Bone marrow (tissue), 2 donors: Measurements from ENCODE around the gene SLC41A3.
"Not testable (repeated sequence)": the region's sequence is repeated elsewhere in the genome, so short reads cannot be mapped to it uniquely, and the experiment has no call there.

Source experiments
- DNase-seq, 2 donors: peaks; one replicate each; lab custom pipeline; 2025; lab: John Stamatoyannopoulos, UW

SLC41A3 gene

GRCh38 chr3:126003447-126004190, 80.3 kb downstream of the SLC41A3 start:
- no peak for DNase-seq

- no peak for DNase-seq
These were observed 81.7 kb downstream of the SLC41A3 start for GRCh38 chr3:126002189-126002588.

- DNase-seq = not testable (repeated sequence)
These were observed 87.2 kb downstream of the SLC41A3 start for GRCh38 chr3:125996751-125997150.

- peak in 1 of 2 donors; percentile 39 for DNase-seq
These were observed 93.5 kb downstream of the SLC41A3 start for GRCh38 chr3:125990253-125990970.

GRCh38 chr3:125984951-125985350, 99.0 kb downstream of the SLC41A3 start:
- not testable (repeated sequence) for DNase-seq

GRCh38 chr3:125977104-125977503, 106.8 kb downstream of the SLC41A3 start:
- DNase-seq = not testable (repeated sequence)

- DNase-seq = not testable (repeated sequence)
These were observed 107.9 kb downstream of the SLC41A3 start for GRCh38 chr3:125976003-125976390.

- DNase-seq = not testable (repeated sequence)
These were observed 108.5 kb downstream of the SLC41A3 start for GRCh38 chr3:125975245-125976002.

- DNase-seq = peak in 1 of 2 donors; percentile 14
These were observed 111.7 kb downstream of the SLC41A3 start for GRCh38 chr3:125971997-125972944.

- DNase-seq = not testable (repeated sequence)
These were observed 115.0 kb downstream of the SLC41A3 start, which contains the start of gene ROPN1B for GRCh38 chr3:125968701-125969592. Gene ROPN1B (plus strand): TSS chr3:125969178. CDS start chr3:125972055, 2,877 bp downstream.

GRCh38 chr3:125968121-125968520, 115.8 kb downstream of the SLC41A3 start:
- not testable (repeated sequence) for DNase-seq

GRCh38 chr3:125967156-125967555, 116.8 kb downstream of the SLC41A3 start:
- no peak for DNase-seq

- no peak for DNase-seq
These were observed 118.4 kb downstream of the SLC41A3 start for GRCh38 chr3:125965505-125965904.

- DNase-seq = not testable (repeated sequence)
These were observed 120.1 kb downstream of the SLC41A3 start for GRCh38 chr3:125963834-125964233.

- no peak for DNase-seq
These were observed 122.7 kb downstream of the SLC41A3 start for GRCh38 chr3:125961289-125961589.

- no peak for DNase-seq
These were observed 123.3 kb downstream of the SLC41A3 start for GRCh38 chr3:125960456-125961288.

- DNase-seq = no peak
These were observed 123.9 kb downstream of the SLC41A3 start for GRCh38 chr3:125960066-125960424.

GRCh38 chr3:125959317-125960065, 124.4 kb downstream of the SLC41A3 start:
- DNase-seq = no peak
